ENCODE measurements around the gene ABCF2. TPM values are rescaled to one million over a fixed set of nuclear protein-coding genes. Genes with fewer than 3 reads are reported as not detected.

ABCF2 gene
- total and polyA plus RNA-seq, 10 of the 15 experiments (the other 5 are each of a cell fraction or from before 2014, with no cell fraction given) = 29.3 to 76.3 (median 57.1) TPM

GRCh38 chr7:151198945-151199848 lies 27.8 kb downstream of the ABCF2 start (continued):
- TF ChIP-seq MAX (IDR thresholded peaks at IDR 0.05; ENCODE audit: low read depth, low read length) (no peak), YBX1 (IDR thresholded peaks at IDR 0.05) (no peak), HDAC2 (IDR thresholded peaks at IDR 0.05) (no peak)

- no peak overlapping the region for H3K4me3 ChIP-seq
- no TSS peak for BruUV-seq (replicated peaks)
- H3K4me1 ChIP-seq (ENCODE audit: control insufficient read depth, insufficient read depth, low read length) = no peaks in the 10 kb centered on the region
- no peaks in the 10 kb centered on the region for H3K79me2 ChIP-seq (ENCODE audit: control insufficient read depth, insufficient read depth, low read length)
- FAIRE-seq (no peak), DNase-seq (ENCODE audit: low read depth, low spot score) (no peak), ATAC-seq (no peak)
- no peak overlapping the region for H3K4me2 ChIP-seq (ENCODE audit: control insufficient read depth, insufficient read depth)
- CTCF ChIA-PET = interaction anchor here (1.0 kb wide), 1 partner anchor 46 kb away, joined by 3 read pairs; no protein-coding TSS in a partner anchor
- no peak overlapping the region for H3K27ac ChIP-seq (ENCODE audit: control insufficient read depth, insufficient read depth)
- in situ Hi-C loops (cut with MboI) = no loop called here
- peaks cover 0 to 2% of the 10 kb centered on the region in 2 experiments; a peak in 3 of 4 replicates for H3K27me3 ChIP-seq (replicated peaks in 1 of 2; ENCODE audit: control insufficient read depth in 2 of 2, insufficient read depth in 2 of 2, low read length in 1 of 2)
- intact Hi-C loops (cut with micrococcal nuclease; ENCODE audit: unreplicated experiment) = no loop called here
- POLR2A ChIA-PET = no interaction called here
- RAD21 ChIA-PET (ENCODE audit: unreplicated experiment) = no interaction called here
- H3K9ac ChIP-seq (ENCODE audit: control insufficient read depth, insufficient read depth, low read length) = no peak overlapping the region
- SMC1A ChIA-PET (ENCODE audit: uncharacterized antibody, unreplicated experiment) = no interaction called here
- H4K20me1 ChIP-seq (ENCODE audit: control insufficient read depth, insufficient read depth) = no peaks in the 10 kb centered on the region
- no peak overlapping the region for H2AFZ ChIP-seq (ENCODE audit: control insufficient read depth, low read depth, low read length)
- TF ChIP-seq CBX5 (IDR thresholded peaks at IDR 0.05; ENCODE audit: low read depth) (no peak), RB1 (IDR thresholded peaks at IDR 0.05; ENCODE audit: borderline replicate concordance) (no peak), ZBTB11 (CRISPR knock-in tag; IDR thresholded peaks at IDR 0.05) (no peak), TAF1 (IDR thresholded peaks at IDR 0.05; ENCODE audit: borderline replicate concordance, low read depth, low read length) (no peak), NFXL1 (IDR thresholded peaks at IDR 0.05; ENCODE audit: borderline replicate concordance) (no peak), SIN3A (IDR thresholded peaks at IDR 0.05; ENCODE audit: low read depth, low read length) (no peak), IKZF1 (conservative IDR thresholded peaks at IDR 0.05) (no peak), NR2F1 (conservative IDR thresholded peaks at IDR 0.05) (no peak), EED (IDR thresholded peaks at IDR 0.05; ENCODE audit: low read depth) (no peak), NR2C1 (IDR thresholded peaks at IDR 0.05) (no peak), RBBP5 (conservative IDR thresholded peaks at IDR 0.05) (no peak), BMI1 (IDR thresholded peaks at IDR 0.05; ENCODE audit: borderline replicate concordance) (no peak), POLR2AphosphoS2 (IDR thresholded peaks at IDR 0.05; ENCODE audit: low read depth, low read length) (no peak)
- no peaks in the 10 kb centered on the region for H3K36me3 ChIP-seq (ENCODE audit: control insufficient read depth in 2 of 2, insufficient read depth in 2 of 2, low read length in 1 of 2)
- no peaks in the 10 kb centered on the region for H3K9me3 ChIP-seq (replicated peaks; ENCODE audit: control insufficient read depth, insufficient read depth, low read length)
Measured at GRCh38 chr7:151197932-151198331, 29.1 kb downstream of the ABCF2 start.
